ENCODE results near the gene CCR6.

CCR6 gene

GRCh38 chr6:167099707-167100106, 23.2 kb upstream of the CCR6 start:
- DNase-seq (ENCODE audit: low read depth in 1 of 2, low spot score in 1 of 2): no peak
- Histone ChIP-seq H3K4me3 (replicated peaks; ENCODE audit: insufficient read depth, low read length) (no peak overlapping the region), H3K27ac (replicated peaks) (no peak overlapping the region), H3K27me3 (ENCODE audit: insufficient read depth, poor library complexity, severe bottlenecking) (no peaks in the 10 kb centered on the region)
- TF ChIP-seq SPI1 (IDR thresholded peaks at IDR 0.05; ENCODE audit: borderline replicate concordance, low read depth) (no peak), CTCF (IDR thresholded peaks at IDR 0.05; ENCODE audit: insufficient read depth, low read length) (no peak), POLR2AphosphoS5 (IDR thresholded peaks at IDR 0.05; ENCODE audit: low read depth) (no peak), REST (IDR thresholded peaks at IDR 0.05; ENCODE audit: insufficient replicate concordance, low read depth) (no peak), GABPA (IDR thresholded peaks at IDR 0.05; ENCODE audit: low read depth) (no peak)

GRCh38 chr6:167100241-167100674, 22.6 kb upstream of the CCR6 start:
- Histone ChIP-seq H3K4me3 (replicated peaks; ENCODE audit: insufficient read depth, low read length) (no peak overlapping the region), H3K27me3 (ENCODE audit: insufficient read depth, poor library complexity, severe bottlenecking) (no peaks in the 10 kb centered on the region), H3K27ac (replicated peaks) (no peak overlapping the region)
- no peak for DNase-seq (ENCODE audit: low read depth in 1 of 2, low spot score in 1 of 2)
- no peak for TF ChIP-seq GABPA (IDR thresholded peaks at IDR 0.05; ENCODE audit: low read depth)
- TF ChIP-seq CTCF (IDR thresholded peaks at IDR 0.05; ENCODE audit: insufficient read depth, low read length): no peak
- no peak for TF ChIP-seq REST (IDR thresholded peaks at IDR 0.05; ENCODE audit: insufficient replicate concordance, low read depth)
- no peak for TF ChIP-seq SPI1 (IDR thresholded peaks at IDR 0.05; ENCODE audit: borderline replicate concordance, low read depth)
- no peak for TF ChIP-seq POLR2AphosphoS5 (IDR thresholded peaks at IDR 0.05; ENCODE audit: low read depth)

GRCh38 chr6:167102318-167102717, 20.6 kb upstream of the CCR6 start:
- no peaks in the 10 kb centered on the region for H3K27me3 ChIP-seq (ENCODE audit: insufficient read depth, poor library complexity, severe bottlenecking)
- TF ChIP-seq SPI1 (IDR thresholded peaks at IDR 0.05; ENCODE audit: borderline replicate concordance, low read depth): no peak
- TF ChIP-seq CTCF (IDR thresholded peaks at IDR 0.05; ENCODE audit: insufficient read depth, low read length): no peak
- TF ChIP-seq POLR2AphosphoS5 (IDR thresholded peaks at IDR 0.05; ENCODE audit: low read depth): no peak
- no peak for TF ChIP-seq REST (IDR thresholded peaks at IDR 0.05; ENCODE audit: insufficient replicate concordance, low read depth)
- TF ChIP-seq GABPA (IDR thresholded peaks at IDR 0.05; ENCODE audit: low read depth): no peak
- no peak for DNase-seq (ENCODE audit: low read depth in 1 of 2, low spot score in 1 of 2)
- no peak overlapping the region for H3K27ac ChIP-seq (replicated peaks)
- no peak overlapping the region for H3K4me3 ChIP-seq (replicated peaks; ENCODE audit: insufficient read depth, low read length)
